VCaP (cell line): ENCODE measurements around the gene METTL15.
A peak's percentile ranks its signal among the peaks of the same experiment; 100 is the strongest.
"Not testable (repeated sequence)": the region's sequence is repeated elsewhere in the genome, so short reads cannot be mapped to it uniquely, and the experiment has no call there.

ENCODE experiments used
- H3K27ac ChIP-seq: fragments of 450-650 bp; 2 replicates; pipeline ENCODE4 v1.5.1; 2017
- TF ChIP-seq, protein P1 (sequence below): fragments of 450-650 bp; conservative IDR thresholded peaks from 2 replicates; pipeline ENCODE4 v1.5.1; 2017; ENCODE audit warnings: mild to moderate bottlenecking, moderate library complexity

Gene METTL15, protein sequence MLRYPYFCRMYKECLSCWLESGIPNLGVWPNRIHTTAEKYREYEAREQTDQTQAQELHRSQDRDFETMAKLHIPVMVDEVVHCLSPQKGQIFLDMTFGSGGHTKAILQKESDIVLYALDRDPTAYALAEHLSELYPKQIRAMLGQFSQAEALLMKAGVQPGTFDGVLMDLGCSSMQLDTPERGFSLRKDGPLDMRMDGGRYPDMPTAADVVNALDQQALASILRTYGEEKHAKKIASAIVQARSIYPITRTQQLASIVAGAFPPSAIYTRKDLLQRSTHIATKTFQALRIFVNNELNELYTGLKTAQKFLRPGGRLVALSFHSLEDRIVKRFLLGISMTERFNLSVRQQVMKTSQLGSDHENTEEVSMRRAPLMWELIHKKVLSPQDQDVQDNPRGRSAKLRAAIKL

DNA sequence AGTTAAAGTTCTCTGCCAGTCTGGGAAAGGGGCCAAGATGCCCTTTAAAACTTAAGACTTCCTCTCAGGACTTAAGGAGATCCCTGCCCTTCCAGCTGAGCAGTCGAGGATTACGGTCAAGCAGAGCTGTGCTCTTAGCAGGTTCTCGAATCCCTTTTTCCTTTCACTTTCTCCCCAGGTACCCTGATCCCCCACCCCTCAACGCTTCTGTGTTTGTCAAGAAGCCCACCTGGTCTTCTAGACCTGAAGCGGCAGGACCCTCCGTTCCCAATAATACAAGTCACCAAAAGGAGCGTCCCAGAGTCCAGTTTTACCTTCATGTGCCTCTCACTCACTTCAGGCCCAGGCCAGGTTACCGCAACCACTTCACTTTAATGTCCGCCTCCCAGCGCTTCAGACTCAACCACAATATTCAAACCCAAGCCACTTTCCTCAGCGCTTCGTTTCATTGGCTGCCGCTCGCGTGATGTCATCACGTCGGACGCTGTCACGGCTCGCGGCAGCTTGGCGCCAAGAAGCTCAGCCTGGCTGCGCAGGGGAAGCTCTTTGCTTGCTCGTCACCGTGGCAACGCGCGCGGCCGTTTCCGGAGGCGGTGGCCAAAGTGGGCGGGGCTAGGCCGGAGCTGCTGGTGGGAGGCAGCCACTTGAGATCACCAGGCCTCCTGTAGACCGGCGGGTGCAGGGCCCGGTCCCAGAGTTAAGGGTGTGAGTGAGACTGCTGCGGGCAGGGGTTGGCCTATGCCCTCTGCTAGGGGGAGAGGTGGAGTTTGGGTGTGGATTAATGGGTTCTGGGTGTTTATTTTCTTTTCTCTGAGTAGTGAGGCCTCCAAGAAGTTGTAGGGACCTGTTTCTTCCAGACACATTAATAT, at the start of gene METTL15, which contains the start of gene KIF18A:
METTL15 (plus strand) TSS at position 639 of the 869 bp plus-strand sequence. CDS start 4,947 bp downstream, outside the sequence.
KIF18A (minus strand) TSS at position 407 of the 869 bp plus-strand sequence. CDS start 10,209 bp downstream, outside the sequence.
- TF ChIP-seq, protein P1, sequence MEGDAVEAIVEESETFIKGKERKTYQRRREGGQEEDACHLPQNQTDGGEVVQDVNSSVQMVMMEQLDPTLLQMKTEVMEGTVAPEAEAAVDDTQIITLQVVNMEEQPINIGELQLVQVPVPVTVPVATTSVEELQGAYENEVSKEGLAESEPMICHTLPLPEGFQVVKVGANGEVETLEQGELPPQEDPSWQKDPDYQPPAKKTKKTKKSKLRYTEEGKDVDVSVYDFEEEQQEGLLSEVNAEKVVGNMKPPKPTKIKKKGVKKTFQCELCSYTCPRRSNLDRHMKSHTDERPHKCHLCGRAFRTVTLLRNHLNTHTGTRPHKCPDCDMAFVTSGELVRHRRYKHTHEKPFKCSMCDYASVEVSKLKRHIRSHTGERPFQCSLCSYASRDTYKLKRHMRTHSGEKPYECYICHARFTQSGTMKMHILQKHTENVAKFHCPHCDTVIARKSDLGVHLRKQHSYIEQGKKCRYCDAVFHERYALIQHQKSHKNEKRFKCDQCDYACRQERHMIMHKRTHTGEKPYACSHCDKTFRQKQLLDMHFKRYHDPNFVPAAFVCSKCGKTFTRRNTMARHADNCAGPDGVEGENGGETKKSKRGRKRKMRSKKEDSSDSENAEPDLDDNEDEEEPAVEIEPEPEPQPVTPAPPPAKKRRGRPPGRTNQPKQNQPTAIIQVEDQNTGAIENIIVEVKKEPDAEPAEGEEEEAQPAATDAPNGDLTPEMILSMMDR, result no peak
- peak within 1 kb of the TSS; percentile 85 for H3K27ac ChIP-seq

DNA sequence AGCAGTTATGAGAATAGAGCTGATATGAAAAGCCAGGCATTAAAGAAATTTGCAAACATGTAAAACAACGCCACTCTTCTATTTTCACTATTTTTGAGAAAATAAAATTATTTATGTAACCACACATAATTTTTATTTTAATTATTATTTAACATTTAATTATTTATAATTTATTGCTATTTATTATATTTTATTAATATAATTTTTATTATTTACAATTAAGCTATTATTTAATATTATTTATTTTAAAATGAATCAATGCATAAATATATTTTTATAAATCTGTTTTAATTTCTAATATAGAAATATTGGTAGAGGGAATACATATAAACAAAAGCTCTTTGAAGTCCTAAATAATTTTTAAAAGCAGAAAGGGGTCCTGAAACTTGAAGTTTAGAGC, 36.9 kb upstream of the METTL15 start:
- no peak overlapping the region for H3K27ac ChIP-seq
- TF ChIP-seq, protein P1, result no peak

DNA sequence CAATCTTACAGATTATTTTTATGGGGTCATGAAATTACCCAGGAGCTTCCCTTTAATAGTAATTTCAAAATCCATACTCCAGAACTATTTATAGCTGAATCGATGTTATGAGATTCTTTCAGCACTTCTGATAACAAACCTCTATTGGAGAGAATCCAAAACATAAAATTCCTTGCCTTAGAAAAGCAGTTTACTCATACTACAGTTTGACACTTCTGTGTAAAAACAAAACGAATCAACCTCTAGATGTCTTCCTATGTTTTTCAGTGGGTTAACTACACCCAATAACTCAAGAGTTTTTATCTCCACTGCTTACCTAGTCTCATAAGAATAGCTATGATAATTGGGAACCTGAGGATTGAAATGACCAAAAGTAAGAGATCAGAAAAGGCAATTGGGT, 35.9 kb upstream of the METTL15 start:
- no peak overlapping the region for H3K27ac ChIP-seq
- TF ChIP-seq, protein P1, result no peak

DNA sequence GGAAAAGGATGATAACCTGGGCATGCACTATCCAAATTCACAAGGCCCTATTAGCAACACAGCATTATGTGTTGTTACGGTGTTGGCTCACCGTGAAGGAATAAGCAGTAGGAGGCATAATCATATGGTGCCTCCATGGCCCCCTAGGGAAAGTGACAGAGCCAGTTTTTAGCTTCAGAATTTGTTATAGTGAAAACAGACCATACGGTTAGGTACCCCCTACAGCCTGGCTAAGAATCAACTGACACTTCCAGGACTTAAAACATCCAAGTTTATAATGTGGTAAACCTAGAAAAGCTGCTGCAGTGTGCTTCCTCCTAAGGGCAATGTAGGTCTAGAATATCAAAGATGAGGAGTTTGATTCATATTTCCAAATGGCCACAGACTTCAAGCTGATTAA, 30.7 kb upstream of the METTL15 start:
- TF ChIP-seq, protein P1, result no peak
- H3K27ac ChIP-seq, result no peak overlapping the region

DNA sequence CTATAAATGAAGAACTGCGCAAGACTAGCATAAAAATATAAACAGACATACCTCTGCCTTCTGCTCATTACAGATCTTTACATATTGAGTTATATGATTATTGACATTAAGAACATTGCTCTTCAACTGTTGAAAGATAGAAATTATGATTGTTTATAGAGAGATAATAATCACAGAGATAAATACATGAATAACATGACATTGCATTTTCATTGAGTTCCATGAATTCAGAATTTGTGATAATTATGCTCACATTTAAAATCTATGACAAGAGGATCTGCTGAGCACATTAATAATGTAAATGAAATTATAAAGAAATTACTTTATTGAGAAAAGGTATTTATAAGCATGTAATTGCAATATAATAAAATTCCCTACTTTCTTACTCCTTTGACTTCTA, 25.1 kb upstream of the METTL15 start:
- TF ChIP-seq, protein P1, result no peak
- H3K27ac ChIP-seq, result no peak overlapping the region

DNA sequence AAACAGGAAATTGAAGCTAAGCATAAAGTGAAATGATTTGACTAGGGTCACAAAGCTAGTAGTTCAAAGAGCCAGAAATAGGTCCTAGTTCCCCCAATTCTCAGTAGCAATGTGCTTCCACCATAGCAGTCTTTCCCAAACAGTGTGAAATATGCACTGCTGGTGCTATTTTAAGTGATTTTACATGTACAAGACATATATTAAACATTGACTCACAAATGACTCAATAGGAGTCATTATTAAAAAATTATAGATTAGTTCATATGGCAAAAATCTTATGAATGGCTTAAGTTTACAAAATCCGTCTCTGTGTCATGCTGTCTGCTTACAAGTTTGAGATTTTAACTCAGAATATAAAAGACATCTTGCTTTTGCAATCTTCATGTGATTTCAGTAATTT, 21.6 kb upstream of the METTL15 start:
- TF ChIP-seq, protein P1, result no peak
- no peak overlapping the region for H3K27ac ChIP-seq

DNA sequence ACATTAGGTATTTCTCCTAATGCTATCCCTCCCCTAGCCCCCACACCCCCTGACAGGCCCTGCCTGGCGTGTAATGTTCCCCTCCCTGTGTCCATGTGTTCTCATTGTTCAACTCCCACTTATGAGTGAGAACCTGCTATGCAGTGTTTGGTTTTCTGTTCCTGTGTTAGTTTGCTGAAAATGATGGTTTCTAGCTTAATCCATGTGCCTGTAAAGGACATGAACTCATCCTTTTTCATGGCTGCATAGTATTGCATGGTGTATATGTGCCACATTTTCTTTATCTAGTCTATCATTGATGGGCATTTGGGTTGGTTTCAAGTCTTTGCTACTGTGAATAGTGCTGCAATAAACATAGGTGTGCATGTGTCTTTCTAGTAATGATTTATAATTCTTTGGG, 21.0 kb upstream of the METTL15 start:
- not testable (repeated sequence) for H3K27ac ChIP-seq

DNA sequence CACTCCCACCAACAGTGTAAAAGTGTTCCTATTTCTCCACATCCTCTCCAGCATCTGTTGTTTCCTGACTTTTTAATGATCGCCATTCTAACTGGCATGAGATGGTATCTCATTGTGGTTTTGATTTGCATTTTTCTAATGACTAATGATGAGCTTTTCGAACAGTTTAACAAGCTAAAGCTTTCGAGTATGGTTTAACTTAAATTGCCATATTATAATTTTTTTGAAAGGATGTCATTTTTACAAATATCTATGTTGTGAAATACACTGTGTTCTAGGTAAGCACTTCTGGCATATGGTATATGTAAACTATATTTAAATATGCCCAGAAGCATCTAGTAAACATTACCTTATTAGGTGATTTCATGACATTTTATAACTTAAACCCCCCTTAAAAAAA, 20.5 kb upstream of the METTL15 start:
- not testable (repeated sequence) for H3K27ac ChIP-seq
